ENCODE data around the gene MGLL. TPM values are rescaled to one million over a fixed set of nuclear protein-coding genes. Genes with fewer than 3 reads are reported as not detected.

Gene MGLL
- polyA plus RNA-seq, 4 donors: 24.7 to 47.2 (median 43.1) TPM

- peaks cover 0 to 8% (median 2%) of the 10 kb centered on the region in 3 donors for H3K4me1 ChIP-seq (ENCODE audit: control insufficient read depth in 3 of 3, insufficient read depth in 2 of 3, low read depth in 1 of 3, low read length in 2 of 3)
- no peak for FAIRE-seq
- no peak overlapping the region for H3K27ac ChIP-seq (ENCODE audit: low read depth in 1 of 3, low read length in 2 of 3)
- no peaks in the 10 kb centered on the region for H3K9me3 ChIP-seq (ENCODE audit: control insufficient read depth in 2 of 2, insufficient read depth in 1 of 2, low read depth in 1 of 2, low read length in 1 of 2)
- H3K27me3 ChIP-seq (ENCODE audit: control insufficient read depth in 3 of 3, insufficient read depth in 3 of 3, low read length in 3 of 3): no peaks in the 10 kb centered on the region
- H3K36me3 ChIP-seq (ENCODE audit: control insufficient read depth in 3 of 3, insufficient read depth in 2 of 3, low read depth in 1 of 3, low read length in 3 of 3): peaks cover 0 to 15% (median 0%) of the 10 kb centered on the region in 3 donors
- WGBS, 3 donors: 86 to 94% (median 89%) methylated on average over 8 of the region's 8 CpGs
- no peak overlapping the region for H3K4me3 ChIP-seq (ENCODE audit: low read depth in 1 of 3, low read length in 3 of 3)
- no peak for DNase-seq
These were observed 25.5 kb downstream of the MGLL start for GRCh38 chr3:127796831-127797150.

- Histone ChIP-seq H3K27ac (ENCODE audit: low read depth in 1 of 3, low read length in 2 of 3) (no peak overlapping the region), H3K9me3 (ENCODE audit: control insufficient read depth in 2 of 2, insufficient read depth in 1 of 2, low read depth in 1 of 2, low read length in 1 of 2) (no peaks in the 10 kb centered on the region), H3K27me3 (ENCODE audit: control insufficient read depth in 3 of 3, insufficient read depth in 3 of 3, low read length in 3 of 3) (no peaks in the 10 kb centered on the region), H3K36me3 (ENCODE audit: control insufficient read depth in 3 of 3, insufficient read depth in 2 of 3, low read depth in 1 of 3, low read length in 3 of 3) (peaks cover 0 to 15% (median 0%) of the 10 kb centered on the region in 3 donors), H3K4me3 (ENCODE audit: low read depth in 1 of 3, low read length in 3 of 3) (no peak overlapping the region), H3K4me1 (ENCODE audit: control insufficient read depth in 3 of 3, insufficient read depth in 2 of 3, low read depth in 1 of 3, low read length in 2 of 3) (peaks cover 0 to 10% (median 2%) of the 10 kb centered on the region in 3 donors)
- DNase-seq (no peak), FAIRE-seq (no peak)
- 84 to 94% (median 91%) methylated on average over 7 of the region's 7 CpGs for WGBS, 3 donors
These were observed 26.1 kb downstream of the MGLL start for GRCh38 chr3:127796045-127796830.

DNA sequence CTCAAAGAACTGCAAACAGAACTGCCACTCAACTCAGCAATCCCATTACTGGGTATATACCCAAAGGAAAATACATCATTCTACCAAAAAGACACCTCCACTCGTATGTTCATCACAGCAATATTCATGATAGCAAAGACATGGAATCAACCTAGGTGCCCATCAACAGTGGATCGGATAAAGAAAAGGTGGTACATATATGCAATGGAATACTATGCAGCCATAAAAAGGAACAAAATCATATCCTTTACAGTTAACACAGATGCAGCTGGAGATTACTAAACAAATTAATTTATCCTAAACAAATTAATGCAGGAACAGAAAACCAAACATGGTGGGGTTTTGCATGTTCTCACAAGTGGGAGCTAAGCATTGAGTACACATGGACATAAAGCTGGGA, 27.3 kb downstream of the MGLL start:
- H3K27me3 ChIP-seq (ENCODE audit: control insufficient read depth in 3 of 3, insufficient read depth in 3 of 3, low read length in 3 of 3): no peaks in the 10 kb centered on the region
- WGBS, 3 donors: 98% methylated on average over 2 of the region's 2 CpGs
- no peaks in the 10 kb centered on the region for H3K9me3 ChIP-seq (ENCODE audit: control insufficient read depth in 2 of 2, insufficient read depth in 1 of 2, low read depth in 1 of 2, low read length in 1 of 2)
- H3K27ac ChIP-seq (ENCODE audit: low read depth in 1 of 3, low read length in 2 of 3): no peak overlapping the region
- peaks cover 0 to 15% (median 0%) of the 10 kb centered on the region in 3 donors for H3K36me3 ChIP-seq (ENCODE audit: control insufficient read depth in 3 of 3, insufficient read depth in 2 of 3, low read depth in 1 of 3, low read length in 3 of 3)
- DNase-seq (no peak), FAIRE-seq (no peak)
- H3K4me3 ChIP-seq (ENCODE audit: low read depth in 1 of 3, low read length in 3 of 3): no peak overlapping the region
- peaks cover 0 to 12% (median 8%) of the 10 kb centered on the region in 3 donors for H3K4me1 ChIP-seq (ENCODE audit: control insufficient read depth in 3 of 3, insufficient read depth in 2 of 3, low read depth in 1 of 3, low read length in 2 of 3)

- Histone ChIP-seq H3K4me3 (ENCODE audit: low read depth in 1 of 3, low read length in 3 of 3) (no peak overlapping the region), H3K27ac (ENCODE audit: low read depth in 1 of 3, low read length in 2 of 3) (no peak overlapping the region), H3K27me3 (ENCODE audit: control insufficient read depth in 3 of 3, insufficient read depth in 3 of 3, low read length in 3 of 3) (no peaks in the 10 kb centered on the region), H3K4me1 (ENCODE audit: control insufficient read depth in 3 of 3, insufficient read depth in 2 of 3, low read depth in 1 of 3, low read length in 2 of 3) (peaks cover 0 to 12% (median 7%) of the 10 kb centered on the region in 3 donors), H3K9me3 (ENCODE audit: control insufficient read depth in 2 of 2, insufficient read depth in 1 of 2, low read depth in 1 of 2, low read length in 1 of 2) (no peaks in the 10 kb centered on the region), H3K36me3 (ENCODE audit: control insufficient read depth in 3 of 3, insufficient read depth in 2 of 3, low read depth in 1 of 3, low read length in 3 of 3) (peaks cover 0 to 15% (median 0%) of the 10 kb centered on the region in 3 donors)
- WGBS, 3 donors: 89 to 96% (median 92%) methylated on average over 2 of the region's 2 CpGs
- DNase-seq (no peak), FAIRE-seq (no peak)
These were observed 27.9 kb downstream of the MGLL start for GRCh38 chr3:127794402-127794801.

DNA sequence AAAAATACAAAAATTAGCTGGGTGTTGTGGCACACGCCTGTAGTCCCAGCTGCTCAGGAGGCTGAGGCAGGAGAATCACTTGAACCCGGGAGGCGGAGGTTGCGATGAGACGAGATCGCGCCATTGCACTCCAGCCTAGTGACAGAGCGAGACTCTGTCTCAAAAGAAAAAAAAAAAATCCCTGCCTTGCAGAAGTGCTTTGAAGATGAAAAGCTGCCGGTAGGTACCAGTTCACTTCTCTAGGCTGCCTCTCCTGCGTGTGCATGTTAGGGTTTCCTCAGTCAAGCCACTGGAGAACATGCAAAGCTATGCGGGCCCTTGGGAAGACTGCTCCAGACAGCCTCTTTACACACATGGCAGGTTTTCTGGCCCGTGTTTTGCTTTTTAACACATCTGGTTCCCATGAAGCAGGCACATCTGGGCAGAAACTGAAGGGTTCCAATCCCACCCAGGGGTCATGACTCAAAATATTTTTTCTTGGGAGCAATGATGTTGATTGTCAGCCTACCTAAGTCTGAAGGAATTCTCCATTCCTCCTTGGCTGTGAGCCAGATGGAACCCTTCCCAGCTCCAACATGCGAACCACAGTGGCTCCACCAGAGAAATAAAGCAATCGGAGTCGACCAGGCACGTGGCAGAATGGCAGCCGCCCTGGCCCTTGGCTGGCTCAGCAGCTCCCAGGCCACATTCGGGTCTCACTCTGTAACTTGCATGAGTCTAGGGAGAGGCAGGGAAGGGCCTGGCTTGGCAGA, 29.6 kb downstream of the MGLL start:
- 63 to 71% (median 70%) methylated on average over 18 of the region's 18 CpGs for WGBS, 3 donors
- Histone ChIP-seq H3K27me3 (ENCODE audit: control insufficient read depth in 3 of 3, insufficient read depth in 3 of 3, low read length in 3 of 3) (no peaks in the 10 kb centered on the region), H3K36me3 (ENCODE audit: control insufficient read depth in 3 of 3, insufficient read depth in 2 of 3, low read depth in 1 of 3, low read length in 3 of 3) (peaks cover 0 to 9% (median 0%) of the 10 kb centered on the region in 3 donors), H3K27ac (ENCODE audit: low read depth in 1 of 3, low read length in 2 of 3) (peak overlapping the region in 1 of 3 donors; percentile 55), H3K4me1 (ENCODE audit: control insufficient read depth in 3 of 3, insufficient read depth in 2 of 3, low read depth in 1 of 3, low read length in 2 of 3) (peaks cover 0 to 16% (median 7%) of the 10 kb centered on the region in 3 donors), H3K4me3 (ENCODE audit: low read depth in 1 of 3, low read length in 3 of 3) (no peak overlapping the region), H3K9me3 (ENCODE audit: control insufficient read depth in 2 of 2, insufficient read depth in 1 of 2, low read depth in 1 of 2, low read length in 1 of 2) (no peaks in the 10 kb centered on the region)
- DNase-seq: no peak
- no peak for FAIRE-seq

GRCh38 chr3:127791221-127791913, 30.9 kb downstream of the MGLL start:
- H3K4me3 ChIP-seq (ENCODE audit: low read depth in 1 of 3, low read length in 3 of 3): no peak overlapping the region
- H3K4me1 ChIP-seq (ENCODE audit: control insufficient read depth in 3 of 3, insufficient read depth in 2 of 3, low read depth in 1 of 3, low read length in 2 of 3): peaks cover 0 to 26% (median 7%) of the 10 kb centered on the region in 3 donors
- H3K9me3 ChIP-seq (ENCODE audit: control insufficient read depth in 2 of 2, insufficient read depth in 1 of 2, low read depth in 1 of 2, low read length in 1 of 2): no peaks in the 10 kb centered on the region
- H3K36me3 ChIP-seq (ENCODE audit: control insufficient read depth in 3 of 3, insufficient read depth in 2 of 3, low read depth in 1 of 3, low read length in 3 of 3): peaks cover 0 to 18% (median 0%) of the 10 kb centered on the region in 3 donors
- WGBS, 3 donors: 48 to 68% (median 57%) methylated on average over 9 of the region's 9 CpGs
- FAIRE-seq (no peak), DNase-seq (peak; percentile 67 to 70)
- peak overlapping the region in 2 of 3 donors; percentile 64 to 84 for H3K27ac ChIP-seq (ENCODE audit: low read depth in 1 of 3, low read length in 2 of 3)
- H3K27me3 ChIP-seq (ENCODE audit: control insufficient read depth in 3 of 3, insufficient read depth in 3 of 3, low read length in 3 of 3): no peaks in the 10 kb centered on the region

DNA sequence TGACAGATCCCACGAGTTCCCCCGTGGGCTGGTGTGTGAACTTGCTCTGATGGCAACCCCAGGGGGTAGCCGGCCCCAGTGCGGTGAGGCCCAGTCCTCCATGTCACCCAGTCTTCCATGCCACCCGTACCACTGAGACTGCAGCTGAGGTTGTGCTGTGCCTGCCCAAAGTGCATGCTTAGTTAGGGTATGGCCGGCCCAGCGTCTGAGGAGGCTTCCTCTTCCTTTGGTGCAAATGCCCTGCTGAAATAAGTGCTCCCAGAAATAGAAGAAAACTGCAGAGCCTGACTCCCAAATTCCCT, 31.5 kb downstream of the MGLL start:
- H3K4me1 ChIP-seq (ENCODE audit: control insufficient read depth in 3 of 3, insufficient read depth in 2 of 3, low read depth in 1 of 3, low read length in 2 of 3): peaks cover 0 to 32% (median 10%) of the 10 kb centered on the region in 3 donors
- WGBS, 3 donors: 58 to 63% (median 60%) methylated on average over 7 of the region's 7 CpGs
- no peaks in the 10 kb centered on the region for H3K9me3 ChIP-seq (ENCODE audit: control insufficient read depth in 2 of 2, insufficient read depth in 1 of 2, low read depth in 1 of 2, low read length in 1 of 2)
- peaks cover 0 to 18% (median 0%) of the 10 kb centered on the region in 3 donors for H3K36me3 ChIP-seq (ENCODE audit: control insufficient read depth in 3 of 3, insufficient read depth in 2 of 3, low read depth in 1 of 3, low read length in 3 of 3)
- peak overlapping the region; percentile 8 to 84 (median 64) for H3K27ac ChIP-seq (ENCODE audit: low read depth in 1 of 3, low read length in 2 of 3)
- FAIRE-seq (no peak), DNase-seq (no peak)
- no peak overlapping the region for H3K4me3 ChIP-seq (ENCODE audit: low read depth in 1 of 3, low read length in 3 of 3)
- no peaks in the 10 kb centered on the region for H3K27me3 ChIP-seq (ENCODE audit: control insufficient read depth in 3 of 3, insufficient read depth in 3 of 3, low read length in 3 of 3)
